ENCODE measurements around the gene TPP2.

TPP2 gene

GRCh38 chr13:102654756-102655155 lies 58.0 kb downstream of the TPP2 start:
- DNase-seq (ENCODE audit: low read depth, low spot score) = no peak

GRCh38 chr13:102657630-102658029 lies 60.8 kb downstream of the TPP2 start:
- DNase-seq (ENCODE audit: low read depth, low spot score) = no peak

GRCh38 chr13:102658660-102659059 lies 61.9 kb downstream of the TPP2 start:
- DNase-seq (ENCODE audit: low read depth, low spot score) = no peak

GRCh38 chr13:102659168-102659713 lies 62.5 kb downstream of the TPP2 start:
- DNase-seq (ENCODE audit: low read depth, low spot score) = no peak

- DNase-seq (ENCODE audit: low read depth, low spot score) = no peak
Observed at GRCh38 chr13:102667023-102667422, 70.2 kb downstream of the TPP2 start.

- no peak for DNase-seq (ENCODE audit: low read depth, low spot score)
Observed at GRCh38 chr13:102667911-102668310, 71.1 kb downstream of the TPP2 start.

GRCh38 chr13:102670130-102670529 lies 73.3 kb downstream of the TPP2 start:
- DNase-seq (ENCODE audit: low read depth, low spot score) = no peak

- no peak for DNase-seq (ENCODE audit: low read depth, low spot score)
Observed at GRCh38 chr13:102675115-102675514, 78.3 kb downstream of the TPP2 start.

- DNase-seq (ENCODE audit: low read depth, low spot score) = no peak
Observed at GRCh38 chr13:102677122-102677521, 80.3 kb downstream of the TPP2 start.

GRCh38 chr13:102678339-102679107 lies 81.7 kb downstream of the TPP2 start:
- DNase-seq (ENCODE audit: low read depth, low spot score) = no peak

- DNase-seq (ENCODE audit: low read depth, low spot score) = no peak
Observed at GRCh38 chr13:102679449-102680132, 82.8 kb downstream of the TPP2 start.

- DNase-seq (ENCODE audit: low read depth, low spot score) = no peak
Observed at GRCh38 chr13:102680133-102680717, 83.4 kb downstream of the TPP2 start.

GRCh38 chr13:102680842-102681740 lies 84.3 kb downstream of the TPP2 start:
- no peak for DNase-seq (ENCODE audit: low read depth, low spot score)

GRCh38 chr13:102682211-102682610 lies 85.4 kb downstream of the TPP2 start:
- DNase-seq (ENCODE audit: low read depth, low spot score) = no peak

- DNase-seq (ENCODE audit: low read depth, low spot score) = no peak
Observed at GRCh38 chr13:102682727-102683126, 85.9 kb downstream of the TPP2 start.

GRCh38 chr13:102683637-102684036 lies 86.9 kb downstream of the TPP2 start:
- DNase-seq (ENCODE audit: low read depth, low spot score) = no peak

- DNase-seq (ENCODE audit: low read depth, low spot score) = no peak
Observed at GRCh38 chr13:102686024-102686423, 89.2 kb downstream of the TPP2 start.

GRCh38 chr13:102687520-102687919 lies 90.7 kb downstream of the TPP2 start:
- DNase-seq (ENCODE audit: low read depth, low spot score) = no peak

GRCh38 chr13:102688306-102688973 lies 91.7 kb downstream of the TPP2 start:
- no peak for DNase-seq (ENCODE audit: low read depth, low spot score)

- DNase-seq (ENCODE audit: low read depth, low spot score) = no peak
Observed at GRCh38 chr13:102690883-102691282, 94.1 kb downstream of the TPP2 start.

- DNase-seq (ENCODE audit: low read depth, low spot score) = no peak
Observed at GRCh38 chr13:102692491-102692826, 95.7 kb downstream of the TPP2 start.
